T-helper 2 cell treated with Interferon-gamma antibody and Interleukin-4, amounts not matched to agents 5 μg/mL and 100 μg/mL, for 36 hours (primary cell): ENCODE data around the gene STAG1.
"Not testable (repeated sequence)": the region's sequence is repeated elsewhere in the genome, so short reads cannot be mapped to it uniquely, and the experiment has no call there.

Source experiments
- DNase-seq: peaks from one replicate; pipeline ENCODE4 v3.0.0; 2021; ENCODE audit warnings: low spot score
- H3K27ac Mint-ChIP-seq: one replicate; pipeline ENCODE4 v1.8.0; 2021; ENCODE audit warnings: mild to moderate bottlenecking, mixed read lengths
- H3K27me3 Mint-ChIP-seq: one replicate; pipeline ENCODE4 v1.8.0; 2021; ENCODE audit warnings: low read depth, mixed read lengths
- H3K36me3 Mint-ChIP-seq: one replicate; pipeline ENCODE4 v1.8.0; 2021; ENCODE audit warnings: low read depth, mixed read lengths
- H3K4me1 Mint-ChIP-seq: one replicate; pipeline ENCODE4 v1.8.0; 2021; ENCODE audit warnings: low read depth, mixed read lengths
- H3K4me3 Mint-ChIP-seq: one replicate; pipeline ENCODE4 v1.8.0; 2022; ENCODE audit warnings: mild to moderate bottlenecking, moderate library complexity, mixed read lengths
- H3K9me3 Mint-ChIP-seq: one replicate; pipeline ENCODE4 v1.8.0; 2021; ENCODE audit warnings: mixed read lengths

STAG1 gene

DNA sequence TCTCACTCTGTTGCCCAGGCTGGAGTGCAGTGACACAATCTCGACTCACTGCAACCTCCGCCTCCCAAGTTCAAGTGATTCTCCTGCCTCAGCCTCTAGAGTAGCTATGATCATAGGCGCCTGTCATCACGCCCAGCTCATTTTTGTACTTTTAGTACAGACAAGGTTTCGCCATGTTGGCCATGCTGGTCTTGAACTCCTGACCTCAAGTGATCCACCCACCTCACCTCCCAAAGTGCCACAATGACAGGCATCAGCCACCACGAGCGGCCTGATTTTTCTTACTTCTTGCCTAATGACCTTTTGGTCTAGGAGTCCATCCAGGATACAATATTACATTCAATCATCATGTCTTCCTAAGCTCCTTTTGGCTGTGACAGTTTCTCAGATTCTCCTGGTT, 146.0 kb downstream of the STAG1 start:
- not testable (repeated sequence) for H3K27me3 Mint-ChIP-seq, H3K9me3 Mint-ChIP-seq, H3K27ac Mint-ChIP-seq, DNase-seq, H3K4me3 Mint-ChIP-seq
- Mint-ChIP-seq H3K36me3 (peaks cover 21% of the 10 kb centered on the region), H3K4me1 (peaks cover 11% of the 10 kb centered on the region)

DNA sequence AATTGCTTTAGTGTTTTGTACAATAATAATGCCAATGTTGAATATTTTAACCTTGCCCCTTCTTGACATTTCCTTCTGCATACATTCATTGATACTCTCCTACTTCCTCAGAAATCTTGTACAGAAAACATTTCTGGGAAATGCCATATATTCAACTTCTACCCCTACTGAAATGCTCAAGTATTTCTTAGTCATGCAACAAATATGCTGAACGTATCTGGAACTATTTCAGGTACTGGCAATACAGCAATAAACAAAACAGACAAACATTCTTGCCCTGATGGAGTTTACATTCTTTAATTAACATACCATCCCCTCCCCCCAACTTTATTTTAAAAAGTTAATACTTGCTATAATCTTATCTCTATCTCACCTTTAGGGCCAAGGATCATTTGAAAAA, 147.2 kb downstream of the STAG1 start:
- Mint-ChIP-seq H3K27me3 (no peaks in the 10 kb centered on the region), H3K9me3 (no peaks in the 10 kb centered on the region), H3K4me1 (peaks cover 7% of the 10 kb centered on the region), H3K36me3 (peaks cover 19% of the 10 kb centered on the region), H3K4me3 (no peak overlapping the region), H3K27ac (no peak overlapping the region)
- DNase-seq: no peak

DNA sequence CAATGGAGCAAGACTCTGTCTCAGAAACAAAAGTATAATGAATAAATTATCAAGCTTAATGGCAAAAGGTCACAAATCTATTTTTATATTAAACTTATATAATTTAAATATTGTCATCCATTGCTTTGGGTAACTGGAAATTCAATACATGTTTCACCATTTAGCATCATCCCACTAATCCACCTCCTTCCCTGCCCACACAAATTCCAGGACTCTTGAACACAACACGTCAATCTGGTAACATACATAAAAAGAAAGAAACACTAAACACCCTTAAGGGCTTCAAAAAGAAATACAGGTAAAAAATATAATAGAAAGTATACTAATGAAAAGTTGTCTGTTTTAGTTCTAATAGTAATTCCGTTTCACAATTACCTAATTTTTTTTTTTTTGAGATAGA, 149.4 kb downstream of the STAG1 start:
- H3K36me3 Mint-ChIP-seq: peaks cover 20% of the 10 kb centered on the region
- H3K27me3 Mint-ChIP-seq: no peaks in the 10 kb centered on the region
- no peak for DNase-seq
- no peak overlapping the region for H3K4me3 Mint-ChIP-seq
- H3K9me3 Mint-ChIP-seq: no peaks in the 10 kb centered on the region
- H3K4me1 Mint-ChIP-seq: peaks cover 7% of the 10 kb centered on the region
- H3K27ac Mint-ChIP-seq: no peak overlapping the region

DNA sequence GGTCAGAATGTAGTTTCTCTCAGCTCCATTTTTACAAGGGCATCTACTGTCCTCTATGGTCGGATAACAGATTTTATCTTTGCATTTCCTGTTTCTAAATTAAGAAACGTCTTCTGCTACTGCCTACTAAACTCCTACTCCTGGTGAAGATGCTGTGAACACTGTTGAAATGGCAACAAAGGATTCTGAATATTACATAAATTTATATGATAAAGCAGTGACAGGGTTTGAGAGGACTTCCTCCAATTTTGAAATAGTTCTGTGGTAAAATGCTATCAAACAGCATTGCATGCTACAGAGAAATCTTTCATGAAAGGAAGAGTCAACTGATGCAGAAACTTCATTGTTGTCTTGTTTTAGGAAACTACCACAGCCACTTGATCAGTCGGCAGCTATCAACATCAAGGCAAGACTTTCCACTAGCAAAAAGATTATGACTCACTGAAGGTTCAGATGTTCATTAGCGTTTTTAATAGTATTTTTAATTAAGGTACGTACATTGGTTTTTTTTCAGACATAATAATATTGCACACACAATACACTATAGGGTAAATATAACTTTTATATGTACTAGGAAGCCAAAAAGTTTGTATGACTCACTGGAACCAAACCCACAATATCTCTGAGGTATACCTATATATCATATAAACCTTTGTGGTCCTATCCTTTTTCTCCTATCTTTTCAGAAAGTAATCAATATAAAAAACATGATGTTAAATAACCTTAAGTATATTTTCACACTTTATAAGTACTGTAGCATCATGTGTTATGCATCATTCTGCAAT, 156.1 kb downstream of the STAG1 start:
- no peak for DNase-seq
- H3K4me1 Mint-ChIP-seq: peaks cover 13% of the 10 kb centered on the region
- H3K4me3 Mint-ChIP-seq: peak overlapping the region; percentile 51
- H3K9me3 Mint-ChIP-seq: no peaks in the 10 kb centered on the region
- no peaks in the 10 kb centered on the region for H3K27me3 Mint-ChIP-seq
- H3K36me3 Mint-ChIP-seq: peaks cover 7% of the 10 kb centered on the region
- peak overlapping the region; percentile 52 for H3K27ac Mint-ChIP-seq

DNA sequence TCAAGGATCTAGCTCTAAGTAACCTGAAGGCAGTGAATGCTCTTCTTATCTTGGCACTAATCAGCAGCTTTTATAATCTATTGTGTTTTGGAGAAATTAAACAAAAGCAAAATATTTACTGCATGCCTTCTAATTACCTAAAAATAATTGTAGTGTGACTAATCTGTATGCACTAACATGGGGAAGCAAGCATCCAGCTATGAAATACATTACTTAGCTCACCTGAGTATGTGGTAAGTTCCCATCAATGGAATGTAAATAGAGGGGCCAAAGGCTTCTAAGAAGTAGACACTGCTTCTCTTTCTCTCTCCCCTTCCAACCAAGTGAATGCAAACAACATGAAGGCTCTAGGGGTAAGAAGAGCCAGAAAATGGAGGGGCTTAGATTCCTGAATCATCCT, 165.6 kb downstream of the STAG1 start:
- Mint-ChIP-seq H3K36me3 (peaks cover 12% of the 10 kb centered on the region), H3K27ac (no peak overlapping the region), H3K27me3 (no peaks in the 10 kb centered on the region), H3K4me3 (no peak overlapping the region), H3K4me1 (peaks cover 1% of the 10 kb centered on the region), H3K9me3 (no peaks in the 10 kb centered on the region)
- DNase-seq: no peak

DNA sequence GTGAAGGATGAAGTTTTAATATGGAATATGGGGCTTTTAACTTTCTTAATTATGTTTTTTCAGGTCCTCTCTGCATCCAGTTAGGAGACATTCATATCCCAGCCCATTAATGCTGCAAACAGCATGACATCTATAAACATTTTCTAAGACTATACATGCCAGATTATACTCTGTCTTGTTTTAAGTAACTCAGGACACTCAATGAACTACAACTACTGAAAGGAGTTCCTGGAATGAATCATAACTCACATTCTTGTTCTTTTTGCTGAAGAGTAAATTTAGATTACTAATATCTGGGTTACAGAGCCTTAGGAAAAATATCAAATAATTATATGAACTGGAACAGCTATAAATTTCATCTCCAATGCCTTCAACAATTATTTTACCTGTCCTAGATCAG, 167.4 kb downstream of the STAG1 start:
- Mint-ChIP-seq H3K4me1 (peaks cover 1% of the 10 kb centered on the region), H3K9me3 (no peaks in the 10 kb centered on the region), H3K27ac (peak overlapping the region; percentile 8), H3K27me3 (no peaks in the 10 kb centered on the region), H3K36me3 (peaks cover 14% of the 10 kb centered on the region), H3K4me3 (no peak overlapping the region)
- no peak for DNase-seq

DNA sequence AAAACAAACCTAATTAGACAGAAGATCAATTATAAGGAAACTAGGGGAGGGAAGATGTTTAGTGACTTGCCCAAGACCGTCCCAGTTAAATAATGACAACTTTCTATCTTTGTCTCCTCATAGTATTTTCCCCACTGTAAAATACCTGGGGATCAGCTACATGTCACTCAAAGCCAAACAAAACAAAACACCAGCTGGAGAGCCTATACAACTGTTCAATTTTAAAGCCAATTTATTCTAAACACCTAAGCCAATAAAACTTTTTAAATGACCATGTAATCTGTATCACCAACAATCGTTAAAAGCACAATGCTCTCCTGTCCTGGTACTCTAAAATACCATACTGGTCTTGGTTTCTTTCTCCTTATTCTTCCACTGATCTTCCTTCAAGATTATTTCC, 168.4 kb downstream of the STAG1 start:
- Mint-ChIP-seq H3K27ac (no peak overlapping the region), H3K27me3 (no peaks in the 10 kb centered on the region), H3K4me1 (peaks cover 1% of the 10 kb centered on the region), H3K36me3 (peaks cover 16% of the 10 kb centered on the region), H3K4me3 (no peak overlapping the region), H3K9me3 (no peaks in the 10 kb centered on the region)
- DNase-seq: no peak

DNA sequence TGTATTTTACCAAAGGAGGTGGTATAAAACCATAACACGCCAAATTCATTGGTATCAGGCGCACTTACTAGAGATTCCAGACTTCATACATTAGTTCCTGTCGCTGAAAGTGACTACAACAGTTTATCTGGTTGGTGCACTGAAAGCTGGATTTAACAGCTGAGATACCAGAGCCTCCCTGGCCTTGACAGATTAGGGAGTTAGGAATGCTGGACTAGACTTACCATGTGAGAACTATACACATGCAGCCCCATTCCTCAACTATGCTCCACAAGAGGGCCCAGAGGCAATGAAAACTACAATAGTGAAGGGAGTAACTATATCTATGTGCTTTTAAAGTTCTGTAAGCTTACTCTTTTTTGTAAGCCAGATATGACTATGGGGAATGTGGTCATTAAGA, 174.4 kb downstream of the STAG1 start:
- no peak overlapping the region for H3K27ac Mint-ChIP-seq
- no peaks in the 10 kb centered on the region for H3K27me3 Mint-ChIP-seq
- H3K4me1 Mint-ChIP-seq: no peaks in the 10 kb centered on the region
- no peak overlapping the region for H3K4me3 Mint-ChIP-seq
- H3K36me3 Mint-ChIP-seq: peaks cover 17% of the 10 kb centered on the region
- H3K9me3 Mint-ChIP-seq: peaks cover 5% of the 10 kb centered on the region
- DNase-seq: no peak

DNA sequence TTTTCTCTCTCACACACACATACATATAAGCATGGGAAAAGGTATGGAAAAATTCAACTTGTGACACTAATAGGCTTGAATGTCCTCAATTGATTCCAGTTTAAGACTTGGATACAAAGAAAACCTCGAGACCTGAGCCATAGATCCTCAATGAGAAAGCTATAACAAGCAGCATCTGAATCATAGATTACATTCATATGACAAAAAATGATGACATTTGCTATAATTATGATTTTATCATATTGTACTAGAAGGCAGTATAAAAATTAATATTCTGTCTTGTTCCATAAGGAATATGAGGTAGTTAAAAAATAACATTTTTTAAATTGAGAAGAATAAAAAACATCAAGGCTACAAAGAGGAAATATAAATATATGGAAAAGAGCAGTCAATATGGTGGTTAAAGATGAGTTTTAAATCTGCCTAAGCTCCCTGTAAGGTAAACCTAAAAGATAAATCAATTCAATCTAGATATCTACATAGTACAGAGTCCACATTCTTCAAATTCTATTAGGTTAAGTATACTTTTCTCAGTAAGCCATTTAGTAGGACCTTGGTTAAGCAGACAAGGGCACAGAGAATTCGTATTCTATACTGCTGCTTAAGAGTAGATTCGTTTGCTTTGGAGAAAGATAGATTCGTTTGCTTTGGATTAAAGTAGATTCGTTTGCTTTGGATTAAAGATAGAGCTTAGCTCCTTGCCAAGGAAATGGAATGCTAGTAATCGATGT, 175.7 kb downstream of the STAG1 start:
- Mint-ChIP-seq H3K36me3 (peaks cover 21% of the 10 kb centered on the region), H3K9me3 (peaks cover 5% of the 10 kb centered on the region), H3K4me3 (no peak overlapping the region), H3K27ac (no peak overlapping the region), H3K4me1 (no peaks in the 10 kb centered on the region), H3K27me3 (no peaks in the 10 kb centered on the region)
- DNase-seq: no peak

DNA sequence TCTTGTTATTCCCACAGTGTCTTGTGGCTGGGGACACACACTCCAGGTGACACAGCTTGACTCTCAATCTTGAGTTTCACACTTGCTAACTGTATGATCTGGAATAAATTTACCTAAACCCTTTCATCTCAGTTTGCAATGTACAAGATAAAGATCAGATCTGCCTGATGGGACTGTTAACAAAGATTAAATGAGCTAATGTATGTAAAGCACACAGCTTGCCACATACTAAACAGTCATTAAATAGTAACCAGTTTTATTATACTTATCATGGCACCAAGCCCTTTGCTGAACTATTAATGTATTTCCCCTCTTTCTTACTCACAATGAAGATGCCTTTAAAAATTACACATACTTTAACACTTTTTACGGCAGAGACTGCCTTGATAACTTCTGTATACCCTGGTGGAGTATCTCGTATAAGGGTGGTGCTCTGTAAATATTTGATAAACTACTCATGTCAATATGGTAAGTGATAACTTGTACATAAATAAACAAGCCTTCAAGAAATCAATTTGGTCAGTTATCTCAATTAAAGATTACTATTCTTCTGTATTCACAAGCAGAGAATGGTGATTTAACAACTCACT, 184.5 kb downstream of the STAG1 start:
- H3K27ac Mint-ChIP-seq: no peak overlapping the region
- no peak for DNase-seq
- H3K4me1 Mint-ChIP-seq: peaks cover 9% of the 10 kb centered on the region
- H3K9me3 Mint-ChIP-seq: no peaks in the 10 kb centered on the region
- H3K4me3 Mint-ChIP-seq: no peak overlapping the region
- H3K27me3 Mint-ChIP-seq: no peaks in the 10 kb centered on the region
- peaks cover 20% of the 10 kb centered on the region for H3K36me3 Mint-ChIP-seq

DNA sequence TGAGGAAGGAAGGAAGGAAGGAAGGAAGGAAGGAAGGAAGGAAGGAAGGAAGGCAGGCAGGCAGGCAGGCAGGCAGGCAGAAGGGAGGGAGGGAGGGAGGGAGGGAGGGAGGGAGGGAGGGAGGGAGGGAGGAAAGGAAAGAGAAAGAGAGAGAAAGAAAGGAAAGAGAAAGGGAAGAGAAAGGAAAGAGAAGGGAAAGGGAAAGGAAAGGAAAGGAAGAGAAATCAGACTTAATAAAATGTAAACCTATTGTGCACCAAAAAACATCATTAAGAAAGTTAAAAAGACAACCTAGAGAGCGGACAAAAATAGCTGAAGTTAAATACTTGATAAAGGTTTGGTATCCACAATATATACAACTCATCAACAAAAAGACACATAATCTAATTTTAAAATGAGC, 187.2 kb downstream of the STAG1 start:
- H3K27me3 Mint-ChIP-seq, DNase-seq, H3K27ac Mint-ChIP-seq, H3K4me3 Mint-ChIP-seq, H3K9me3 Mint-ChIP-seq: not testable (repeated sequence)
- Mint-ChIP-seq H3K36me3 (peaks cover 11% of the 10 kb centered on the region), H3K4me1 (peaks cover 11% of the 10 kb centered on the region)

DNA sequence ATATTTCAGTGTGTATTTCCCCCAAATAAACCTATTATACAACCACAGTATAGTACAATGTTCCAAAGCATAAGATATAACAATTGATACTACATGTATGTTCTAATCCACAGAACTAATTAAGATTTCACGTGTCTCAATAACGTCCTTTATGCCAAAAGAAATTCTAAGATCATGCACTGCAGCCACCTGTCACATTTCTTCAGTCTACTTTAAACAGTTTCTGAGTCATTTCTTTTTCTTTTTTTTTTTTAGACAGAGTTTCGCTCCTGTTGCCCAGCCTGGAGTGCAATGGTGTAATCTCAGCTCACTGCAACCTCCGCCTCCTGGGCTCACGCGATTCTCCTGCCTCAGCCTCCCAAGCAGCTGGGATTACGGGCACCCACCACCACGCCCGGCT, 190.2 kb downstream of the STAG1 start:
- Mint-ChIP-seq H3K4me3 (no peak overlapping the region), H3K27ac (no peak overlapping the region), H3K4me1 (peaks cover 7% of the 10 kb centered on the region), H3K36me3 (peaks cover 8% of the 10 kb centered on the region), H3K27me3 (no peaks in the 10 kb centered on the region), H3K9me3 (no peaks in the 10 kb centered on the region)
- DNase-seq: no peak

DNA sequence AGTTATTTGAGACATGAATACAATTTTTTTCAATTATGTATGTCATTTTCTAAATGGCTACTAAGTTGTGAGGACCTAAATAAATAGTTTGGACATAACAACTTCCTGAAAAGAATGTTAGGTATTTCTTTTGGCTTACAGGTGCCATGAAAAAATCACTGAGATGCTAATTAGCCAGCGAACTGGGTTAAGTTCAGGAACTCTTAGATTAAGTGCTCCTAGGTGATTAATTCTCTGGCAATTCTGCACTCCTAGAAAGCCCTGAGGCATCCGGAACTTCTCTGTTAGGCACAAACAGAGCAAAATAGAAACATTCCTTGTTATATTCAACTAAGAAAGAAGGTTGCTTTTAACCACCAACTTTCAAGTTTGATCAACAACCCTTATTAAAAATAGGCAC, 192.3 kb downstream of the STAG1 start:
- Mint-ChIP-seq H3K27me3 (no peaks in the 10 kb centered on the region), H3K9me3 (no peaks in the 10 kb centered on the region), H3K4me1 (peaks cover 7% of the 10 kb centered on the region), H3K36me3 (peaks cover 3% of the 10 kb centered on the region), H3K4me3 (no peak overlapping the region), H3K27ac (no peak overlapping the region)
- DNase-seq: no peak

DNA sequence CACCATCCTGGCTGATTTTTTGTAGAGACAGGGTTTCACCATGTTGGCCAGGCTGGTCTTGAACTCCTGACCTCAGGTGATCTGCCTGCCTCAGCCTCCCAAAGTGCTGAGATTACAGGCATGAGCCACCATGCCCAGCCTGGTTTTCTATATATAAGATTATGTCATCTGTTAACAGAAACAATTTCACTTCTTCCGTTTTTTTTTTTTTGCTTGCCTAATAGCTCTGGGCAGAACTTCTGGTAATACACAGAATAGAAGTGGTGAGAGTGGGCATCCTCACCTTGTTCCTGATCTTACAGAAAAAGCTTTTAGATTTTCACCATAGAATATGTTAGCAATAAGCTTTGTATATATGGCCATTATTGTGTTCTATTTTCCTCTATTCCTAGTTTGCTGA, 202.7 kb downstream of the STAG1 start:
- not testable (repeated sequence) for H3K4me3 Mint-ChIP-seq, H3K27ac Mint-ChIP-seq, DNase-seq, H3K27me3 Mint-ChIP-seq, H3K9me3 Mint-ChIP-seq, H3K4me1 Mint-ChIP-seq
- H3K36me3 Mint-ChIP-seq: peaks cover 33% of the 10 kb centered on the region
